Measurements from ENCODE around the gene RBPJ. TPM values are rescaled to one million over a fixed set of nuclear protein-coding genes. Genes with fewer than 3 reads are reported as not detected.

The RBPJ gene
- total and polyA plus RNA-seq, 2 experiments from 2014 or later = 50.3 to 80.3 TPM

- Histone ChIP-seq H3K27me3 (no peaks in the 10 kb centered on the region), H3K27ac (no peak overlapping the region), H3K4me3 (no peak overlapping the region), H3K36me3 (no peaks in the 10 kb centered on the region), H3K9me3 (ENCODE audit: low read depth) (no peaks in the 10 kb centered on the region), H3K4me1 (ENCODE audit: low read depth) (no peaks in the 10 kb centered on the region)
- no peak for DNase-seq (ENCODE audit: low read depth in 1 of 2, low spot score in 1 of 2)
- no peak for TF ChIP-seq CTCF (IDR thresholded peaks at IDR 0.05; ENCODE audit: low read depth, low read length)
Measured at GRCh38 chr4:26279446-26279845, 41.4 kb upstream of the RBPJ start.

GRCh38 chr4:26281881-26282280 lies 38.9 kb upstream of the RBPJ start:
- H3K27me3 ChIP-seq = no peaks in the 10 kb centered on the region
- no peak overlapping the region for H3K27ac ChIP-seq
- H3K4me1 ChIP-seq (ENCODE audit: low read depth) = no peaks in the 10 kb centered on the region
- no peak for TF ChIP-seq CTCF (IDR thresholded peaks at IDR 0.05; ENCODE audit: low read depth, low read length)
- H3K36me3 ChIP-seq = no peaks in the 10 kb centered on the region
- no peak for DNase-seq (ENCODE audit: low read depth in 1 of 2, low spot score in 1 of 2)
- no peak overlapping the region for H3K4me3 ChIP-seq
- H3K9me3 ChIP-seq (ENCODE audit: low read depth) = no peaks in the 10 kb centered on the region

- Histone ChIP-seq H3K9me3 (ENCODE audit: low read depth) (no peaks in the 10 kb centered on the region), H3K27me3 (no peaks in the 10 kb centered on the region), H3K4me1 (ENCODE audit: low read depth) (no peaks in the 10 kb centered on the region), H3K36me3 (no peaks in the 10 kb centered on the region), H3K4me3 (no peak overlapping the region), H3K27ac (no peak overlapping the region)
- no peak for DNase-seq (ENCODE audit: low read depth in 1 of 2, low spot score in 1 of 2)
- TF ChIP-seq CTCF (IDR thresholded peaks at IDR 0.05; ENCODE audit: low read depth, low read length) = no peak
Measured at GRCh38 chr4:26284536-26284935, 36.3 kb upstream of the RBPJ start.

- TF ChIP-seq CTCF (IDR thresholded peaks at IDR 0.05; ENCODE audit: low read depth, low read length) = no peak
- no peak overlapping the region for H3K27ac ChIP-seq
Measured at GRCh38 chr4:26285272-26285671, 35.5 kb upstream of the RBPJ start.

GRCh38 chr4:26287756-26288155 lies 33.1 kb upstream of the RBPJ start:
- H3K27me3 ChIP-seq = no peaks in the 10 kb centered on the region
- H3K36me3 ChIP-seq = no peaks in the 10 kb centered on the region
- no peaks in the 10 kb centered on the region for H3K4me1 ChIP-seq (ENCODE audit: low read depth)
- H3K9me3 ChIP-seq (ENCODE audit: low read depth) = no peaks in the 10 kb centered on the region
- no peak for TF ChIP-seq CTCF (IDR thresholded peaks at IDR 0.05; ENCODE audit: low read depth, low read length)
- no peak overlapping the region for H3K27ac ChIP-seq
- no peak for DNase-seq (ENCODE audit: low read depth in 1 of 2, low spot score in 1 of 2)
- H3K4me3 ChIP-seq = no peak overlapping the region

More at GRCh38 chr4:26285272-26285671, 35.5 kb upstream of the RBPJ start:
- H3K36me3 ChIP-seq = no peaks in the 10 kb centered on the region
- H3K4me1 ChIP-seq (ENCODE audit: low read depth) = no peaks in the 10 kb centered on the region
- no peak for DNase-seq (ENCODE audit: low read depth in 1 of 2, low spot score in 1 of 2)
- H3K9me3 ChIP-seq (ENCODE audit: low read depth) = no peaks in the 10 kb centered on the region
- H3K4me3 ChIP-seq = no peak overlapping the region
- no peaks in the 10 kb centered on the region for H3K27me3 ChIP-seq

Measured in cardiac muscle cell (in vitro differentiated cells and primary cell).